HG03469 (cell line): Measurements from ENCODE around the gene GNAZ.
"Not testable (repeated sequence)": the region's sequence is repeated elsewhere in the genome, so short reads cannot be mapped to it uniquely, and the experiment has no call there.

Source experiments
- ATAC-seq: cut with Tn5 transposase; IDR thresholded peaks from one replicate; pipeline ENCODE4 v1.9.1; 2021; ENCODE audit warnings: mild to moderate bottlenecking, moderate library complexity, moderate number of reproducible peaks; ENCODE audit not compliant: unreplicated experiment

The GNAZ gene

DNA sequence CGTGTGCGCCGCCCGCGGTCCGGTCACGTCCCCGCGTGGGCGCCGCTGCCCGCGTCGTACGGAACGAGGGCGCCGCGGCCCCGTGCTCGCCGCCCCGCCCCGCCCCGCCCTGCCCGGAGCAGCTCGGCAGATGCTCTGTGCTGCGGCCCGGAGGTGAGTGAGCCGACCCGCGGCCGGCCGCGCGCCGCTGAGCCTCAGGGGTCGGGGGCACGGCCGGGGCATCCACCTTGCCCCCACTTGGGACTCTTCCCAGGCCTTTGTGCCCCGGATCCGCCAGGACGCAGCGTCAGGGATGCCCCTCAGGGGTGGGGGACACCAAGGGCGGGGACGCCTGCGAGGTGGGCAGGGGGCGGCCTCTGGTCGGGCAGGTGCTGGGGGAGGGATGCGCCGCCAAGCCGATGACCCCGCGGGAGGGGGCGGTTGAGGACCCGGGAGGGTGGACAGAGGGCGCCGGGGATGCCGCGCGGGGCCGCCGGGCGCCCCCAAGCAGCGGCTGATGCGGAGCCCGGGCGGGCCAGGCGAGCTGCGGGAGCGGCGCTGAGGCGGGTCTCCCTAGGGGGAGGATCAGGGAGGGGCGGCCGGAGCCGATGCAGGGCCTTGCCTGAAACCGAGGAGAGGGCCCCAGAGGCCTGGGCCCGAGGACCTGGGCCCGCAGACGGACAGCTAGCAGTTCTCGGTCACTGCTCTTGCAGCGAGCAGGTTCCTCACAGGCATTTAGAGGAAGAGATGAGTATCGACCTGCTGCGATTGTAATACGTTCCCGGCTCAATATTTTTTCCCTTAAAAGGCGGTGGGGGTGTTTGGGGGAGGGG lies at the start of gene GNAZ:
GNAZ (plus strand) TSS at position 102 of the 812 bp plus-strand sequence. CDS start 25,177 bp downstream, outside the sequence.
- ATAC-seq, result no peak

DNA sequence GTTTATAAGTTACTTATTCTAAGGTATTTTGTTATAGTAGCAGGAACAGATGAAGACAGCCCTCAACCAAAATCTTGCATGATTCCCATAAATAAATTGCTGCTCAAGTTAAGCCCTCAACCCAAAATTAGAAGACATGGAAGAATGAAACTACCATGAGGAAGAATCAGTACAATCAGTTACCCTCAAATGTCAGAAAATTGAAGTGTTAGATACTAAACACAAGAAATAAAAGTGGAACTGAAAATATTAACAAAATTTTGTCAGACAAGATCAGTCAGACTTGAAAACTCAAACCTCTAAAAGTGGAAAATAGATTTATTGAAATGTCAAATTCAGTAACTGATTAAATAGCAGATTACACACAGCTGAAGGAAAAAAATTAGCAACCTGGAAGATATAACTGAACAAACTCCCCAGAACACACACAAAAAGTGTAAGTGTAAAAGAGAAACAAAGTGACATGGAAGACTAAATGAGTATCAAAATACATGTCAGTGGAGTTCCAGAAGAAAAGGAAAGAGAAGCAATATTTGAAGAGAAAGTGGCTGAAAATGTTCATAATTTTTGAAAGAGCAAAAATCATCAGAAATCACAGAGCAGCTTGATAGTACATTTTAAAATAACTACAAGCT lies 49.5 kb upstream of the GNAZ start:
- ATAC-seq, result no peak

DNA sequence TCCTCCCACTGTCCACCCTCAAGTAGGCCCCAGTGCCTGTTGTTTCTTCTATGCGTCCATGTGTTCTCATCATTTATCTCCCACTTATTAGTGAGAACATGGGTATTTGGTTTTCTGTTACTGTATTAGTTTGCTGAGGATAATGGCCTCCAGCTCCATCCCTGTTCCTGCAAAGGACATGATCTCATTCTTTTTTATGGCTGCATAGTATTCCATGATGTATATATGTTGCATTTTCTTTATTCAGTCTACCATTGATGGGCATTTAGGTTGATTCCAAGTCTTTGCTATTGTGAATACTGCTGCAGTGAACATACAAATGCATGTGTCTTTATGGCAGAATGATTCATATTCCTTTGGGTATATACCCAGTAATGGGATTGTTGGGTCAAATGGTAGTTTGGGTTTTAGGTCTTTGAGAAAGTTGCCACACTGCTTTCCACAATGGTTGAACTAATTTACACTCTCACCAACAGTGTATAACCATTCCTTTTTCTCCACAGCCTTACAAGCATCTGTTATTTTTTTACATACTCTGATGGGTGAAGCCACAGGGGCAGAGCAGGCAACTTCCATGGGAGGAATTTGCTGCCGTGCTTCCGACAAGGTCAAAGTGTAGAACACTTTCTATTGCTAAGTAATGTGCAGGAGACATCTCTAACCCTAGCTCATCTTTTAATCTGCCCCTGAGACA lies 48.5 kb upstream of the GNAZ start:
- not testable (repeated sequence) for ATAC-seq

DNA sequence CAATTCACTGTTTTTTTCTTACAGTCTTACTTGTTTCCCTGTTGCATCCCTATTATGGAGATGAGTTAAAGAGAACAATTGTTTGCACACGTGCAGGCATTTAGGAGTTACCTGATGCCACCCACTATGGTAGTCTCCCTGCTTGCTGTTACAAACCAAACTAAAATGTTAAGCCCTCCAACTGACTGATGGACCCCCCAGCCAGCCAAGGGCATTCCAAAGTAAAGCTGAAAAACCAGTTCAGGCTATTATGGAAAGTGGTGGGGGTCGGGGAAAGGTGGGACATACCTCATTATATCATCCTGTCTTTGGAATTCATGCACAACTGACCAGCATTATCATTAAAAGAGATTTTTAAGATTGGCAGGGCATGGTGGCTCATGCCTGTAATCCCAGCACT lies 47.0 kb upstream of the GNAZ start:
- no peak for ATAC-seq

DNA sequence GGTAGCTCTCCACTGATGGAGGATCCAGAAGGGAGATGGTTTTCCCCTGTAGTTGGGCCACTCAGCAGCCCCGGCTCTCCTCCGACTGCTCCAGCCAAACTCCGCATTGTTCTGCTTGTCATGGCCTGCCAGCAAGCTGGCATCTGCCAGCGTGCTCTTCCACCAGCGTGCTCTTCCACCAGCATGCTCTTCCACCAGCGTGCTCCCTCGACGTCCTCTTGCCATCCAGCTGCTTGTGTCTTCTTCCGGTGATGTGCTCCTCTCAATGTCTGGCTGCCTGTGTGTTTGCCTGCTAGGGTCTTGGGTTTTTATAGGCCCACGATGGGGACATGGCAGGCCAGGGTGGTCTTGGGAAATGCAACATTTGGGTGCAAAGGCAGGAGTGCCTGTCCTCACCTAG lies 43.5 kb upstream of the GNAZ start:
- ATAC-seq, result no peak

DNA sequence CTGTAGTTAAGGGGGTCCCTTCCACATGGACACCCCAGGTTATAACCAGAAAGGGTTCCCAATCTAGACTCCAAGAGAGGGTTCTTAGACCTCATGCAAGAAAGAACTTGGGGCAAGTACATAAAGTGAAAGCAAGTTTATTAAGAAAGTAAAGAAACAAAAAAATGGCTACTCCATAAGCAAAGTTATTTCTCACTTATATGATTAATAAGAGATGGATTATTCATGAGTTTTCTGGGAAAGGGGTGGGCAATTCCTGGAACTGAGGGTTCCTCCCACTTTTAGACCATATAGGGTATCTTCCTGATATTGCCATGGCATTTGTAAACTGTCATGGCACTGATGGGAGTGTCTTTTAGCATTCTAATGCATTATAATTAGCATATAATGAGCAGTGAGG lies 42.5 kb upstream of the GNAZ start:
- ATAC-seq, result not testable (repeated sequence)

DNA sequence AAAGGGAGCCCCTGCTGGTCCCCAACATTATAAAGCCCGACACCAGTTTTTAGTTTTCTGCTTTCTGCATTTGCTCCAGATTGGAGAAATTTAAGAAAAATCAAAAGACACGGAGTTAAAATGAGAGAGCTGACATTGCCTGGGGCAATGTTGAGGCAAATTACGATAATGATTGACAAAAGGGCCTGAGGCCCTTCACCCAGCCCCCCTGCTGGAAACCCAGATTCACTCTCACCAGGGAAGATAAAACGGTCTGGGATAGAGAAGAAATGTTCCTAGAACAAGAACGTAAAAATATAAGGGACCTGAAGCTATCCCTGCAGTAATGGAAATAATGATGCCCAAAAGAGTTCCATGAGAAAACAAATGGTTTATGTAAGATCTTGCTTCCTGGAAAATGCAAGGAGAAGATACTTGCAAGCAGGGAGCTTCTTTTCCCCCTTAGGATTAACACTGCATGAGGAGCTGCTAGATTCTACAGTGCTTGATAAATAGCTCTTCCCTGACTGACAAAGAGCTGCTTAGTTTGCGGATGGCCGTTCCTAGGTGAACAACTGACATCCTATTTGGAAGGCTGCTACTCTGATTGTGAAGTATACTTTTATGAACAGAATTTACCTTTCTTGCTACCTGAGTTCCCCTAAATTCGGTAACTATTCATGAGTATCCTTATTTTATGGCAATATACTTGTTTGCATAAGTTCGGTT lies 40.6 kb upstream of the GNAZ start:
- ATAC-seq, result no peak

DNA sequence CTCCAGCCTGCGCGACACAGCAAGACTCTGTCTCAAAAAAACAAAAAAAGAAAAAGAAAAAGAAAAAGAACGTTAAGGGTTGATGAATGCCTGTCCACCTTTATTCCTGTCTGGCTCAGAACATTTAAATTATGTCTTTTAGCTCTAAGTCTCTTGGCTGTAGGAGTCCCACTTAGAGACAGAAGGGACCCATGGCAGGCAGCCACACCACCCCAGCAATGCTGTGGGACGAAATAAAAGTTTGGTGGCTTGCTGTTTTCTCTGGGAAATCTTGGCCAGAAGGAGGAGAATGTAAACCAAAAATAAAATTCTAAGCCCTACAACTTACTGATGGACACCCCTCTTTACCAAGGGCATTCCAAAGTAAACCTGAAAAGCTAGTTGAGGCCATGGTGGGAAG lies 38.9 kb upstream of the GNAZ start:
- no peak for ATAC-seq

DNA sequence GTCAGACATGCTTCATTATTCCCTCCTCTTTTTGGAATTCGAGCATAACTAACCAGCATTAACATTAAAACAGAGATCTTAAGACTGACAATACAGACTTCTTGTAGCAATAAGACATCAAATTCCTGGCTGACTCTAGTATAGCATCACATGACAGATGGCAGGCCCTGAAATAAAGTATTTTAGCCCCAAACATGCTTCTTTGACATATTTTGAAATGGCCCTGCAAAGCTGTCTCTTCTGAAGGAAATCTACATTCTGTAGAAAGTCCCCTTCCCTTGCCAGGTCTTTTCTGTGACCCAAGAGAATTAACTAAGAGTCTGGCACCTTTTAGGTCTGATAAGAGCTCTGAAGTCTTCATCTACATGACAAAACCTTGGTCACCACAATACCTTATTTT lies 38.5 kb upstream of the GNAZ start:
- ATAC-seq, result no peak

DNA sequence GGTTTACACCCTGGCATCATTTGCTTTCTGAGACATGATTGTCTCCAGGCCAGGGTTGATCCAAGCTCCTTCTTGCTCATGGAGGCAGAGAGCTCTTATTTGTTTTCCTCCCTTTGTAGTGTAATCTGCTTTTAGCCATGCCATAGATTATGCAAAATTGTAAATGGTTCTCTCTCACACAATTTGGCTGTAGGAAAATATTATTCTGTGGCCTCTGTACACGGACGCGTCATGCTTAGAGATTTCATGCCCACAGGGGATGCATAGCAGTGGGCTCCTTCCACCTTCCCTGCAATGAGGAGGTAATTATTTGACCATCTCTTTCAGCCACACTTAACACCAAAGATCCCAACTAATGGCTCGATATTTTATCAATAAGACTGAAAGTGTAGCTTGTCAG lies 37.7 kb upstream of the GNAZ start:
- no peak for ATAC-seq

DNA sequence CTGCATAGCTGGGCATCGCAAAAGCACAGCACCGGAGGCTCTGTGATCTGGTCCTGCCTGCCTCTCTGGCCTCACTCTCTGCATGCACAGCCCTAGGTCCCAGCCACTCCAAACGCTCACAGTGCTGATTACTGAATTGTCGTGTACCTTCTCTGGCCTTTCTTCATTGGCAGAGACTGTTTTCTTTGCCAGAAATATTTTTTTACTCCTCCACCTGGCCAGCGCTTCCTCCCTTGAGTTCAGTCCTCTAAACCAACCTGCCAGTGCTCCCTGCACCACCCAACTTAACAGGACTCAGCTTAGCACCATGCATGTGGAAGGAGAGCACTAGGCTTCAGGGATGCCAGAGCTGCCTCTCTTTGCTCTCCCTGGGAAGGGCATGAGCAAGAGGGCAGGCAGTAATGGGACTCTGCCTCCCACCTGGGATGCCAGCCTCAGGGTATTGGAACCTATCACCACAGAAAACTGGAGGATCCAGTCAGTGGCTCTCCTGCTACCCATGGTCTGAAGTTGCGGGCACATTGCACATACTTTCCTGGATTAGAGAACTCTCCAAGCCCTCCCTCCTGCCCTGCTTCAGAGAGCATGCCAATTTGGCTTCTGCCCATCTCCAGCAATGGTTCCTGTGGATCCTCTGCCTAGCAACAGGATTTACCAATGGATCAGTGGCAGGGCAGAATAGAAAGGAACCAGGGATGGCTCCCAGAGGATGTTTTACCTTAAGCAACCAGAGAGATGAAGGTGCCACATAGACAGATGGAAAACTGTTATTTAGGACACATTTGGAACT lies 37.0 kb upstream of the GNAZ start:
- no peak for ATAC-seq

DNA sequence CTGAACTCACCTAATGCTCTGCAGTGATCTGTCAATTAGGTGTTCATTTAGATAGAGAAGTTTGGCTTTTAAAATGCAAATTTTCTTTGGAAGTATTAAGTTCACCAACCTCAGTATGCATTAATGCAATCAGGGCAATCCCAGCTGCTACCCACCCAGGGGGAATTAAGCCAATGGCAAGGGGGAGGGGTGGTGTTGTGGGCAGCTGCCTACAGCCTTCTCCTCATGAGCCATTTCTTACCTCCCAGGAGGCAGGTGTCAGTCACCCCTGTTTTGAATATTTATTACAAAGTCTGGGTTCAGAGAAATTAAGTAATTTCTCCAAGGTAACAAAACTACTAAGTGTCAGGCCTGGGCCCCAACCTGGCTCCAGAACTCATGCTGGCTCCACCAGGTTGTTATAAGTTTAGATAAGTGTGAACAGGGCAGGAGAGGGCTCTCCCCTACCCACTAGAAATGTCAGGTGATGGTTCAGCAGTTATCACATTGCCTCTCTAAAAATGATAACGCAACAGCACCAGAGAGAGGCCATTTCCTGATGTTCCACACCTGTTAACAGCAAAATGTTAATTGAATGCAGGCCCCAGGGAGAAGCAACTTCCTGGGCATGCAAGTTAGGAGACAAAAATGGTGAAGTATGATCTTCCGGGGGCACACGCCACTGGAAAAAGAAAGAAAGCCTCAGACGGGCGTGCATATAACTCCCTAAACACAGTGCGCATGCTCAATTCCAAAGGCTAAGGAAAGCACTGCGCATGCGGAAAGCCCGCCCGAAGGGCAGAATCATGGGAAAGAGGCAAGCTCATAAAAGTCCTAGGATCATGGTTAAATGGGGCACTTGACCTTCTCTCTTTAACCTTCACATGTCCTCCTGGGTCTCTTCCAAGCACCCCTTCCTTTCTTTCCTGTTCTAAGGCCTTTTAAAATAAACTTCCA lies 35.4 kb upstream of the GNAZ start:
- ATAC-seq, result no peak

DNA sequence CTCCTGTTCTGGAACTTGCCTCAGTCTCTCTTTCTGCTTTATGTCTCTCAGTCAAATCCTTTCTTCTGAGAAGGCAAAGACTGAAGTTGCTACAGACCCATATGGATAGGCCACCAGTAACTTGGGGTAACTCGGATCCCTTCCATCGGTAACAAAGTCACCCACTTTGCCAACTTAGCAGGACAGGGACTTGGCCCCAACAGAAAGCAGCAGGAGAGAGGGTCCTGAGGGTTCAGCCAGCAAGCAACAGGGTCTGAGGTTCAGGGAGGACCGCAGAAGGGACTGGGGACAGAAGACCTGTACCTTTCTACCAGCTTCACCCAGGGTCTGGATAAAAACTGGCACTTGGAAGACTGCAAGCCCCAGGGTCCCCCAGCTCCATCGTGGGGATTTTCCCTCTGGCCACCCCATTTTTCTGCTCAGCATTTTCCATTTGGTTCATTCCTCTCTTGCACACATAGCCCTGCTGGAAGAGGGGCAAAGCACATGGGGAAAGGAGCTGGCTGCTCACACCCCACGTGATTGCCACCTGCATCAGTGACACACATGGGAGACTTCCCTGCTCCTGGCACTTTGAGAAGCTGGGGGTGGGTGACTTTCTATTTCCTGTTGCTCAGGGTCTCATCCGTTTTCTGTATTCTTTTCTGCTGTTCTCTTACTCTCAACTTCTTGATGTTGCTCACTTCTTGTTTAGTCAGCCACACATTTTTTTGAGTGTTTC lies 34.6 kb upstream of the GNAZ start:
- no peak for ATAC-seq

DNA sequence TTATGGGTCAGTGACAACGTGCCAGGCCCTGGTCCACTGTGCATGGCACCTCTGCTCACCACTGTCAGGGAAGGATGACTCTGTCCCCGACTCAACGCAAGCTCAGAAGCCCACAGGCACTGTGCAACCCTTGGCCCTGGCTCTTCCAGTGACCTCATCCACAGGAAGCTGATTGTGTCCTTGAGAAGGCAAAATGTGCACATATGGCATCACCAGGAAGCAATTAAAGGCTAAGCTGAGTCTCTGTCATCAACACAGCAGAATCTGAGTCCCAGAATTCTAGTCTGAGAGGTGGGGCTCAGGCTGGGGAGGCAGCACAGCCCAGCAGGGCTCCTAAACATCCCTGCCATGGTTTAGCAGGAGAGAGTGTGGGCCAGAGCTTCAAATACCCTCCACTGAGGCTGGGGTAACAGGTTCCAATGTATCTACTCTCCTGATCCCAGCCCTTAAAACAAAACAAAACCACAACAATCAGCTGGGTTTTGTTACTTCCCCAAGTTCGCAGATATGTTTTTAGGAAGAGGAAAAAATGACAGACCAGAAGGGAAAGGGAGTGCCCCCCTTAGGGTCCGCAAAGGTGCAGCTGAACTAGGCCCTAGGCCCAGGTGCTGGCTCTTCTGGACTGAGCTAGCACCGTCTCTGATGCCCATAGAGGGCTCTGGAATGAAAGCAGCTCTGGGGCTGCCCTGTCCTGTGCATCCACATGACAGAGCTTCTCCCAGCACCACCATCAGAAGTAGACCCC lies 33.5 kb upstream of the GNAZ start:
- ATAC-seq, result no peak

DNA sequence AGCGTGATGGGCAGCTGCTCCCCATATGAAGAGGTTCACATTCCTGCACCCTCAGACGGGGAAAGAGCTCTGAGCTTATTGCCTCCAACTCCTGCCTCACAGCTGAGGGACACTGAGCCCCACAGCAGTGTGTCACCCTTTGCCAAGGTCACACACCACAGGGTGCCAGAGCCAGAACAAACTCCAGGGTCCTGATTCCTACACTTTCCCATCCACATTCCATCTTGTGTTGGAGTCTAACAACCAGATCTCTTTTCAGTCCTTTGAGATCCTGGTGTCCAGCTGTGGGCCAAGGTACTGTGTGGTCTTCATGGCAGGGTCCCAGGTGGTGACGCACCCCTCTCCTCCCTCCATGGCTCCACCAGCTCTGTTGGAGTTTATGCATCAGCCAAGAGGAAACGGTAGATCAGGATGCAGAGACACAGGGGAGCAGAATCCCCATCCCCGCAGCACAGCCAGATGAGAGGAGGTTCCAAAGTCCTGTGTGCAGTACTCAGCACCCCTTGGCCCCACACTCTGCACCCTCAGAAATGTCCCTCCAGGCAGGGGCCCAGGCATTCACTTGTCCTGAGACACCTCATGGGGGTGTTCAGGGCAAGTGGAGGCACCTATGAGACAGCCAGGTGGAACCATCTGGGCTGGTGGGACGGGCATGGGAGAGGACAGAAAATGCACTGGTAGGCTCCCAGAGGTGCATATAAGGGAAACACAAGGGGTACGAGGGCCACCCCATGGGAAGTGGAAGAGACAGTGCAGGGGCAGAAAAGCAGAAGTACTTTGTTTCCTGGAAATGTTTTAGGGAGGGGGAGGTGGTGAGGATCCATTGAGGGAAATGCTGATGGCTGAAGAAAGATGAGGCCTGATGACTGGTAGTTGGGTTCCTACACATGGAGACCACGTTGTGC lies 32.6 kb upstream of the GNAZ start:
- no peak for ATAC-seq

DNA sequence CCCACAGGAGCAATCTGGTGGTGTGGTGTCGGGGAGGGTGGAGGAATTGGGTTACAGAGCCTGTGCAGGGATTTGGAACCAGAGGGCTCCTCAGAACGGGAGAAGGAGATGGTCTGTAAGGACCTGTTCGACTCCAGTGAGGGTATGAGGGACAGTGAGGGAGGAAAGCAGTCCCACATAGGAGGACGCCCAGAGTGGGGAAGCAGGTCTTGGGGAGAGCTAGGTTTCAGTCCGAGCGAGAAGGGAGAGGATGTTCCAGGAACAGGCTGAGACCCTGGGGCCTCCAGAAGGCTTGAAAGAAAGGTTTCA lies 32.0 kb upstream of the GNAZ start:
- ATAC-seq, result no peak

DNA sequence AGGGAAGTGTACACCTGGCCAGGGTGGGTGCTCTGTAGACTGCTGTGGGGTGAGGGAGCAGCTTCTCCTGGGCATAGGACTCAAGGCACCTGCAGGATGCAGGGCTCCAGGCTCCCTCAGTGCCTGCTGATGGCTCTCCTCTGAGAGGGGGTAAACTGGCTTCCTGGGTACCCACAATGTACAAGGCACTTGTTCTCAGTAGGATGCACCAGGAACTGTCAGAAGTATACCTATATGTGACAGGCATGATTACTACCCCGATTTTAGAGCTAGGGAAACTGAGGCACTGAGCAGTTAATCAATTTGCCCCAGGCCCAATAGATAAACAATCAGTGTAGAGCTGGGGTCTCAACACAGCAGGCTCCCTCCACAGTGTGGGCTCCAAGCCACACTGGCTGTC lies 31.4 kb upstream of the GNAZ start:
- ATAC-seq, result no peak
